Measurements from ENCODE around the gene IFT81. TPM values are rescaled to one million over a fixed set of nuclear protein-coding genes. Genes with fewer than 3 reads are reported as not detected.

The IFT81 gene
- total RNA-seq, 1 donor from 2014 or later, result 25.5 TPM

DNA sequence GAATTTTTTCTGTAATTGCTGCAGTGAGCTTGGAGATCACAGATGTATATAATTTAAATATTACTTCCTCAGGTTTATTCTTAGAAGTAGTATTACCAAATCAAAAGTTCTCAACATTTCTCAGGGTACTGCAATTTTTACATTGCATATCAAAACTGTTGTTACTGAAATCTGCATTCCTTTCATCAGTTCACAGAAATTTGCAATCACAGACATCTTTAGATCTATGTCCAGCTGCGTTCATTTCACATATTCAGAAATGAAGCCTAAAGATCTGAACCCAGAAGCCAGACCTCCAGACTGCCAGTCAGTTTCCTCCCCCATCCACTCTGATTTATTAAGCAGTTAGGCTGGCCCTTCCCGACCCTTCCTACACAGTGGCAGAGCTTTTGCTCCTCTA is 18.2 kb upstream of the IFT81 start:
- TF ChIP-seq, protein P1, sequence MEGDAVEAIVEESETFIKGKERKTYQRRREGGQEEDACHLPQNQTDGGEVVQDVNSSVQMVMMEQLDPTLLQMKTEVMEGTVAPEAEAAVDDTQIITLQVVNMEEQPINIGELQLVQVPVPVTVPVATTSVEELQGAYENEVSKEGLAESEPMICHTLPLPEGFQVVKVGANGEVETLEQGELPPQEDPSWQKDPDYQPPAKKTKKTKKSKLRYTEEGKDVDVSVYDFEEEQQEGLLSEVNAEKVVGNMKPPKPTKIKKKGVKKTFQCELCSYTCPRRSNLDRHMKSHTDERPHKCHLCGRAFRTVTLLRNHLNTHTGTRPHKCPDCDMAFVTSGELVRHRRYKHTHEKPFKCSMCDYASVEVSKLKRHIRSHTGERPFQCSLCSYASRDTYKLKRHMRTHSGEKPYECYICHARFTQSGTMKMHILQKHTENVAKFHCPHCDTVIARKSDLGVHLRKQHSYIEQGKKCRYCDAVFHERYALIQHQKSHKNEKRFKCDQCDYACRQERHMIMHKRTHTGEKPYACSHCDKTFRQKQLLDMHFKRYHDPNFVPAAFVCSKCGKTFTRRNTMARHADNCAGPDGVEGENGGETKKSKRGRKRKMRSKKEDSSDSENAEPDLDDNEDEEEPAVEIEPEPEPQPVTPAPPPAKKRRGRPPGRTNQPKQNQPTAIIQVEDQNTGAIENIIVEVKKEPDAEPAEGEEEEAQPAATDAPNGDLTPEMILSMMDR (IDR thresholded peaks at IDR 0.05; ENCODE audit: unreplicated experiment), result no peak
- DNase-seq (ENCODE audit: low spot score in 2 of 2, unreplicated experiment in 2 of 2), result no peak
- Mint-ChIP-seq H3K36me3 (no peaks in the 10 kb centered on the region), H3K4me3 (no peak overlapping the region), H3K27ac (peak overlapping the region; percentile 41), H3K4me1 (peaks cover 36% of the 10 kb centered on the region), H3K9me3 (no peaks in the 10 kb centered on the region), H3K27me3 (ENCODE audit: low read depth) (no peaks in the 10 kb centered on the region)

GRCh38 chr12:110107369-110108281 is 16.5 kb upstream of the IFT81 start:
- no peak overlapping the region for H3K4me3 Mint-ChIP-seq
- H3K9me3 Mint-ChIP-seq, result no peaks in the 10 kb centered on the region
- no peaks in the 10 kb centered on the region for H3K27me3 Mint-ChIP-seq (ENCODE audit: low read depth)
- H3K27ac Mint-ChIP-seq, result peak overlapping the region; percentile 48
- H3K36me3 Mint-ChIP-seq, result no peaks in the 10 kb centered on the region
- peaks cover 36% of the 10 kb centered on the region for H3K4me1 Mint-ChIP-seq
- TF ChIP-seq, protein P1 (IDR thresholded peaks at IDR 0.05; ENCODE audit: unreplicated experiment), result no peak
- DNase-seq (ENCODE audit: low spot score in 2 of 2, unreplicated experiment in 2 of 2), result no peak

DNA sequence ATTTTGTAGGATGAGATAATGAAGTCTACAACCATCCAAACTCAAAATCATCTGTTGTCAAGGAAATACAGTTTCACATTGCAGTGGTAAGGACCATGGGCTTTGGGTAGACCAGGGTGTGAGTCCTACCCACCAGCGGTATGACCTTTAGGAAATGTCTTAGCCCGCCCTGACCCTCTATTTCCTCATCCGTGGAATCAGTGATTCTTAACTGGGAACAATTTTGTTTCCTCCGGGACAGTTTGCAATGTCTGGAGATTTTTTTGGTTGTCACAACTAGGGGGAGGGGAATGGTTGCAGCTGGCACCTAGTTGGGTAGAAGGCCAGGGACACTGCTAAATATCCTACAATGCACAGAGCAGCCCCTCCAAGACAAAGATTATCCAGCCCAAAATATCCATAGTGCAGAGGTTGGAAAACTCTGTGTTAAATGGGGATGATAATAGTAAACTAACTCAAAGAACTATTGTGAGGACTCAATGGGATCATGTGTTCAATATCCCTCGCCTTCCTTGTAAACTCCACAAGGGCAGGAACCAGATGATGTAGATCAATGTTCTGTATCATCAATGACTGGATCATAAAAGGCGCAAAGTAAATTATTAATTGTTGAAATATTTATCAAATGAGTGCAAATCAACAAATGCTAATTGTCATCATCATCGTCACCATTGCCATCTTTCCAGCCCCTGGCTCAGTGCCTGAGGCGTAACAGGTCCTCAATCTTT is 15.7 kb upstream of the IFT81 start:
- Mint-ChIP-seq H3K27ac (peak overlapping the region; percentile 89), H3K4me1 (peaks cover 36% of the 10 kb centered on the region), H3K36me3 (no peaks in the 10 kb centered on the region), H3K27me3 (ENCODE audit: low read depth) (no peaks in the 10 kb centered on the region), H3K4me3 (no peak overlapping the region), H3K9me3 (no peaks in the 10 kb centered on the region)
- DNase-seq (ENCODE audit: low spot score in 2 of 2, unreplicated experiment in 2 of 2), result no peak
- TF ChIP-seq, protein P1 (IDR thresholded peaks at IDR 0.05; ENCODE audit: unreplicated experiment), result no peak

DNA sequence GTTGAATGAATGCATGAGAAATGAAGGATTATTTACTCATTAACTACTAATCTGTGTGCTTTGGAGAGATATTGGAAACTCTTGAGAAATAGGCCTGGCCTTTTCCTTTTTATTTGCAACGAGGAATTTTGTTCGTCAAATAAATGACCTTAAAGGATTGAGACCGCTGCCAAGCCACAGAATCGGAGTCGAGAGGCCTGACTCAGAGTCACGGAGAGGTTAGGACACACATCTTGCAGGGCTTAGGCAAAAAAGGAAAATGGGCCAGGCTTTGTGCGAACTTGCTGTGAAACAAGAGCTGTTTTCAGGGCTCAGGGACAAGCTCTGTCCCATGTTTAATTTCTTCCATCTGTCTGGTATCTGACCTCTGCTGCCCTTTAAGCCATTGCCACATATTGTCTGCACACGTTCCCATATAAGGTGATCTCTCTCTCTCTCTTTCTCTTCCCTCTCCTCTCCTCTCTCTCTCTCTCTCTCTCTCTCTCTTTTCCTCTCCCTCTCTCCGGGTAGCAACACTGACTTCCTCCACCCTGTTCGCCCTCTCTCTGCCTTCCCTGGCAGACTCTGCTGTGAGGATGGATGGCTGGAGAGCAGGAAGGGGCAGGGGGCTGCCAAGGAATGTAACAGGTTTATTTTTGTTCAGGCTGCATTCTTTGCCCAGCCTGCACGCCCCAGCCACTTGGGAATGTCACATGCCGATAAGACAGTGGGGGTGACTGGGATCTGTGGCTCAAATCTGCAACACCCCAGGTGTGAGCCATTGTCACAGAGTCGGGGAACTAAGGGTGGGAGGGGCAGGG is 14.9 kb upstream of the IFT81 start:
- Mint-ChIP-seq H3K4me3 (peak overlapping the region; percentile 27), H3K27ac (peak overlapping the region; percentile 89)
- DNase-seq (ENCODE audit: low spot score in 2 of 2, unreplicated experiment in 2 of 2), result peak in 1 of 2 experiments; percentile 44

More for the DNA sequence above, 14.9 kb upstream of the IFT81 start:
- Mint-ChIP-seq H3K9me3 (no peaks in the 10 kb centered on the region), H3K36me3 (no peaks in the 10 kb centered on the region), H3K4me1 (peaks cover 38% of the 10 kb centered on the region), H3K27me3 (ENCODE audit: low read depth) (no peaks in the 10 kb centered on the region)
- TF ChIP-seq, protein P1 (IDR thresholded peaks at IDR 0.05; ENCODE audit: unreplicated experiment), result no peak
